IPS-18c (cell line): ENCODE measurements around the gene UBE2L5.

ENCODE experiments used
- H3K4me3 ChIP-seq: 2 replicates; pipeline ENCODE4 v1.7.0; 2013; ENCODE audit warnings: low read depth, mild to moderate bottlenecking, low read length, moderate library complexity; ENCODE audit not compliant: insufficient read depth
- H3K9me3 ChIP-seq: one replicate; pipeline ENCODE4 v1.6.1; 2013; ENCODE audit warnings: mild to moderate bottlenecking, low read length, moderate library complexity; ENCODE audit not compliant: control insufficient read depth, insufficient read depth

The UBE2L5 gene

DNA sequence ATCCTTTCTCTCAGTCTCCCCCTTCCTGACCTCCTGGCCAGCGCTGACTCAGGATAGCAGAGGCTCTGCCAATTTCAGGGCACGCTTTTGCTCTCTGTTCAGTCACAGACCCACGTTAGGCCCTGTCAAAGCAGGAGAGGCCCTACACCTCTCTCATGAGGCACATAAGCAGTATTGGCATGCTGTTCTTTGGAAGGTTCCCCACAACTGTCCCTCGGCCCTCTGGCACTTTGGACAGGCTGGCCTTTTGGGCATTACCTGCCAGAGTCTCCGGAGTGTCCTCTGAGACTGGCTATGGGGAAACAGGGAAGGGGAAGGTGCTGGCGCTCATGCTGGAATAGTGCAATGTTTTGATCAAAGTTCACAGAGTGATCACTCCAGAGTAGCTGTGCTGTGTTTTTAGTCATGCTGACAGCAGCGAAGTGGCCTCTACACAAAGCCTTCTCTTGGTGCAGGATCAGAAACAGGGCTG is 23.7 kb upstream of the UBE2L5 start:
- H3K4me3 ChIP-seq, result no peak overlapping the region
- H3K9me3 ChIP-seq, result no peaks in the 10 kb centered on the region

DNA sequence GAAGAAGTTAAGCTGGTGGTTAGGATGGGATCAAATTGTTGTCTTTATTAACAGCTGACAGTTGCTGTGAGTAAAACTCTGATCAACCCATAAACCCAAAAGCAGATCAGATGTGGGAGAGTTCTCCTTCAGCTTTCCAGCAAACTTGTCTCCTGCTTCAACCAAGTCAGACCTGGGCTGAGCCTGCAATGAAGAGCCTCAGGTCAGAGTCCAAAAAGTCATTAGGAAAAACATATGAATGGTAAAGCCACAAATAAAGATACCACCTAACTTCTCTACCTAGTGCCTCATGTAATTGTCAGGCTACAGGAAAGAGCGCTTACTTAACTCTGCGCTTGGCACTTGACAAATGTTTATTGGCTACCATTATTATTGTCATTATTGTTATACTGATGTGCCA is 21.9 kb upstream of the UBE2L5 start:
- no peaks in the 10 kb centered on the region for H3K9me3 ChIP-seq
- no peak overlapping the region for H3K4me3 ChIP-seq

DNA sequence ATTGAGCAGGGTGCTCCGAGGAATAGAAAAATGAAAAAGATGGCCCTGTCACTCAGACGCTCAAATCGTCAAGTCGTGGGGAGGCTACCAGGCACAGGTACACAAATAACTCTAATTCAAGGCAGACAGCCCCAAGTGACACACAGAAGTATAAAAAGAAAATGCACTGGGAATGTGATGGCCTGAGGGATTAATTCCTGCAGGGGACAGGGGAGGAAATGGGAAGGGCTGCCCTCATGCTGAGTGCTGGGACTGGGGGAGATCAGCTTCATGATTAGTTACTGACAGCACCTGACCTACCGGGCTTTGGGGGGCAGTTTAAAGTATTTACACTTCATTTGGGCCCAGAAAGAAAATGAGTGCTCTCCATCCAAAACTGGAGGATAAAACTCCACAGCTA is 20.9 kb upstream of the UBE2L5 start:
- H3K9me3 ChIP-seq, result no peaks in the 10 kb centered on the region

DNA sequence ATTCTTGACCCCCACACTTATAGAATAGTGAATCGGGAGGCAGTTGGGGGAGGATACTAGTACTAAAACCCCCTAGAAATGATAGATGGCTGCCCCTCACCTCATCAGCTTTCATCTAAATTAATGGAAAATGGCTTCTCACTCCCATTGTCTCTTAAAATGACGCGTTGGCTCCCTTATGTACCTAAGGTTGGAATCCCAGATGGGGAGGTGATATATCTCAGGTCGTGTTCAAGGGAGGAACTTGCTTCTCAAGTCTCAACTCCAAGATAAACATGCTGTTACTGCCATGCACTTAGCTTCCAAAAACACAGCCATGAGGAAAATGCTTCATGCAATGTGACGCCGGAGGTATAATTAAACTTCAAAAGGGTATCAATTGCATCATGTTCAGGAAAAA is 18.8 kb upstream of the UBE2L5 start:
- no peak overlapping the region for H3K4me3 ChIP-seq
- no peaks in the 10 kb centered on the region for H3K9me3 ChIP-seq

More for the DNA sequence above, 20.9 kb upstream of the UBE2L5 start:
- no peak overlapping the region for H3K4me3 ChIP-seq

DNA sequence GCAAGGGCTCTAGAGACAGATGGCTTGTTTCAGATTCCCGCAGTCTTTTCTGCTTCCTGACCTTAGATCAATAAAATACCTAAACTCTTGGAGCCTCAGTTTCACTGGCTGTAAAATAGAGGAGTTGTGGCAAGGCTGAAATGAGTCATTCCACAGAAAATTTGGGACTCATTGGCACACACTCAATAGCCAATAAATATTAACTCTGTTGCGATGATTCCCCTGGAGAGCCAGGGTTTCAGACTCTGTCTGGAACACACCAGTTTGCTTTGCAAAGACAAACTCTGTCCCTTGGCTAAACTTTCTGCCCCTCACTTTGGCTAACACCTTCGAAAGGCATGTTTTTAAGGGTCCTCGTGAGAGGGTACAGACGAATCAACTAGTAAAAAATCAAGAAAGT is 18.1 kb upstream of the UBE2L5 start:
- Histone ChIP-seq H3K4me3 (no peak overlapping the region), H3K9me3 (no peaks in the 10 kb centered on the region)

DNA sequence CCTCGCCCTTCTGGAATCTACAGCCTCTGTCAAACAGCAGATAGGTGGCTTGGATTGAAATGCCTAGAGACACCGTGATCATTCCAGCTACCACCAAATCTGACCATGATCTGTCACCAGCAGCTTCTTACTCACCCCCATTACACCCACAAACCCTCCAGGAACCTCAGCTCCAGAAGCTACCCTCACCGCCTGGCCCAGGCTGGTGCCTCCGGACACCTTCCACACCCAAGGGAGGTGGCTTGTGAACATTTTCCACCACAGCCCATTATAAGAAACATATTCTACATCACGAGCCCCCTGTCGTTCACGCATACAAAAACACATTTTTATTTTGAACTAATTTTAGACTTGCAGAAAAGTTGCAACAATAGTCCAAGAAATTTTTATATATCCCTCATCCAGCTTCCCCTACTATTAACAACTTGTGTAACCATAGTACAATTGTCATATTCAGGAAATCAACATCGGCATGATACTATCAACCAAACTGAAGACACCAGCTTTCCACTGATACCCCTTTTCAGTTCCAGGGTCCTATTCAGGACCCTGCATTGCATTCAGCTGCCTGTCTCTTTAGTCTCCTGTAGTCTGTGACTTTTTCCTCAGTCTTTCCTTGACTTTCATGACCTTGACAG is 15.4 kb upstream of the UBE2L5 start:
- H3K9me3 ChIP-seq, result no peaks in the 10 kb centered on the region

DNA sequence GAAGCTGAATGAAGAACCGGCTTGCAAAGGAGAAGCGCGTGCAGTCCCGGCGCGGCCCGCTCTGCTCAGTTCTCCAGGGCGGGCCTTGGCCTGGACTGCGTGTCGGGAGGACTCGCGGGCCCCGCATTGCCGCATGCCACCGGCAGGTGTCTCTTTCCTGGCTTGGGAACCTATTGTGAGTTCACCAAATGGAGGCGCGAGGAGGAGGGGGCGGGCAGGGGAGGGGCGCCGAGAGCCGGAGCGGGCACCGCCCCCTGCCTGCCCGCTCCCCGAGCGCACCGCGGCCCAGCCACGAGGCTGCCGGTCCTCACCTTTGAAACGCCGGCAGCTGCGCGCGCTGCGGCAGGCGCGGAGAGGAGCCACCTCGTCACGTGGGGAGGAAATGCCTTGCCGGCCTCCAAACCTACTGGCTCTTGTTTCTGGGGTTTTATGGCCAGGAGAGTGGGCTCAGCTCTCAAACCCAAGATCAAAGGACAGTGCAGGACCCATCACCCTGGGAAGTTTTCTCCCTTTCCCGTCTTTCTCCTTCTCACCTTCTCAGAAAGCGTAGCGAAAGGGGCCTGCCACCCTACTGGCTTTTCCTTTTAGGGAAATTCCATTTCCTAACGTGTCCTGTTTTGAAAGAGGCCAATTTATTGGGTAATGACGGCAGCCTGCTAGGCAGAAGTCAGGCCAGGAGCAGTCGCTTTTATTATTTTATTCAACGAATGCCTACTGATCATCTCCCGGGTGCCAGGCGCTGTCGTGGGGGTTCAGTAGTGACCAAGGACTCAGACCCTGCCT is 13.8 kb upstream of the UBE2L5 start:
- H3K9me3 ChIP-seq, result no peaks in the 10 kb centered on the region
- H3K4me3 ChIP-seq, result peak overlapping the region; percentile 25; the same call in 1 of the 2 replicates

More for the DNA sequence above, 15.4 kb upstream of the UBE2L5 start:
- no peak overlapping the region for H3K4me3 ChIP-seq

DNA sequence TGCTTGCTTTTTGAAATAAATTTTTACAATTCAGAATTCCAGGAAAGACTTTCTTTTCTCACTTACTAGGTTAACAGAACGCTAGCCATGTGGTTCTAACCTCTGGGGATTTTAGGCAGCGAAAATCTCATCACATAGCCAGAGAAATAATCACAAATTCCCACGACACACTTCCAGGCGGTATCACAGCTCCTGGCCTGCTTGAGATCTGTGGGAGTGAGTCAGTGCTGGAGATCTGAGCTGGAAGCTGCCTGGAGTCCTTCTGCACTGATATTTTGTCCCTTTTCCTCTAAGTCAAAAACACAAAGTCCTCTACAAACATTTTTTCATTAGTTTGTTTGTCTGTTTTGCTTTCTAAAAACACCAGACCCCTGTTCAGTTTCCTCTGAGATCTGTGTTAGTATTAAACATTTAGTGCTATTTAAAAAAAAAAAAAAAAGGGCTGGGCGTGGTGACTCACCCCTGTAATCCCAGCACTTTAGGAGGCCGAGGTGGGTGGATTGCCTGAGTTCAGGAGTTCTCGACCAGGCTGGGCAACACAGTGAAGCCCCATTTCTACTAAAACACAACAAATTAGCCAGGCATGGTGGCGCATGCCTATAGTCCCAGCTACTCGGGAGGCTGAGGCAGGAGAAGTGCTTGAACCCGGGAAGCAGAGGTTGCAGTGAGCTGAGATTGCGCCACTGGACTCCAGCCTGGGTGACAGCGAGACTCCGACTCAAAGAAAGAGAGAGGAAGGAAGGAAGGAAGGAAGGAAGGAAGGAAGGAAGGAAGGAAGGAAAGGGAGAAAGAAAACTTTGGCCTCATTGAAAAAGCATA is 12.2 kb upstream of the UBE2L5 start:
- H3K9me3 ChIP-seq, result no peaks in the 10 kb centered on the region
- no peak overlapping the region for H3K4me3 ChIP-seq

DNA sequence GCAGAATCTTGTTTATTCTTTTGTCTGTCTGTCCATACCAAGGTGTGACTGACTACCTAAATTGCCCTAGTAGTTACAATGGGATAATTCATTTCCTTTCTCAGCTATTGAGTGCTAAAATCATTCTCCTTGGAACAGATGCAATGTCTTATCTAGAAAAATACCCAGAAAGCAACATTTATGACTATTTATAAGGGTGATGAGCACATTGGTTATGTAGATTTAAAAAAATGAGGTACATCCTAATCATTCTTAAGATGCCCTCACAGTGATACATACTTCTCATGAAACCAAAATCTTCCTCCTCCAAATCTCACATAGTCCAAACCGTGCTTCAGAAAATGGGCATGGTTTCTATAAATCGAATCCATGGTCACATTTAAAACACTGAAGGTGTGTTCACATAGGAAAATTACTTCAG is 11.6 kb upstream of the UBE2L5 start:
- Histone ChIP-seq H3K4me3 (no peak overlapping the region), H3K9me3 (no peaks in the 10 kb centered on the region)

DNA sequence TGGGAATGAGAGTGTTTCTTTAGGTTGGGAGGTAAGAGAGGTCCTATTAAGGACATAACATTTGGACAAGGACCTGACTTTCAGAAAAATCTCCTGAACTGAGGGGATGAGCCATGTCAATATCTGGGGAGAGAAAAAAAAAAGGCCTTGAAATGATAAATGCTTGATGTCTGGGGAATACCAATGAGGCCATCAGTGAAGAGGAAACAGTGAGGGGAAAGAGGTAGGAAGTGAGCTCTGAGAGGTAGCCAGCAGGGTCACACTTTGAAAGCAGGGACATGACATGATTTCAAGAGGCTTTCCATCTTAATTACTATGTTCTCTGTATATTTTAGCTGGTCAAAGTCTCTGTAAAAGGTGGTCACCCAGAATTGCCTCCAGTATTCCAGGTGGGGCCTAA is 9.9 kb upstream of the UBE2L5 start:
- Histone ChIP-seq H3K9me3 (no peaks in the 10 kb centered on the region), H3K4me3 (no peak overlapping the region)

DNA sequence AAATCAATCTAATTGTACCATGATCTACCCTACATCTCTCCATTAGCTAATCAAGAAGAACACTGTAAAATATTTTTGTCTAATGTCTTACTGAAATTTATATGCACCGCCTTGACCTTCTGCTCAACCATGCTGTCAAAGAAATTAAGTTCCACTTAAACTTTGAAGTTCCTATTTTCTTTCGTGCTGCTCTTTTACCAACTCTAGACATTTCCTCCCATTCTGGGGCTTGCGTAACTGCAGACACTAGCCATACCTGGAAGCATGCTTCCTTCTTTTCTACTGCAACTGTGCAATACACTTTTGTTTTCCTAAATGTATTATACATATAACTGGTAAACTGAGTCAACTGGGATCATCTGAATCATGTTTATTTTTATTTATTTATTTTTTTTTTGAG is 8.5 kb upstream of the UBE2L5 start:
- H3K9me3 ChIP-seq, result no peaks in the 10 kb centered on the region
- H3K4me3 ChIP-seq, result no peak overlapping the region

DNA sequence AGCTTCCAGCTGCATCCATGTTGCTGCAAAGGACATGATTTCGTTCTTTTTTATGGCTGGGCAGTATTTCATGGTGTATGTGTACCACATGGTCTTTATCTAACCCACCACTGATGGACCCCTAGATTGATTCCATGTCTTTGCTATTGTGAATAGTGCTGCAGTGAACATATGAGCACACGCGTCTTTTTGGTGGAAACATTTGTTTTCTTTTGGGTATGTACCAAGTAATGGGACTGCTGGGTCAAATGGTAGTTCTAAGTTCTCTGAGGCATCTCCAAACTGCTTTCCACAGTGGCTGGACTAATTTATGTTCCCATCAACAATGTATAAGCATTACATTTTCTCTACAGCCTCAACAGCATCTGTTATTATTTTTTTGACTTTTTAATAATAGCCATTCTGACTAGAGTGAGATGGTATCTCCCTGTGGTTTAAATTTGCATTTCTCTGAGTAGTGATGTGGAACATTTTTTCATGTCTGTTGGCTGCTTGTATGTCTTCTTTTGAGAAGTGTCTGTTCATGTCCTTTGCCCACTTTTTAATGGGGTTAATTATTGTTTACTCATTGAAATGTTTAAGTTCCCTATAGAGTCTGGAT is 6.8 kb upstream of the UBE2L5 start:
- no peak overlapping the region for H3K4me3 ChIP-seq
- H3K9me3 ChIP-seq, result no peaks in the 10 kb centered on the region

DNA sequence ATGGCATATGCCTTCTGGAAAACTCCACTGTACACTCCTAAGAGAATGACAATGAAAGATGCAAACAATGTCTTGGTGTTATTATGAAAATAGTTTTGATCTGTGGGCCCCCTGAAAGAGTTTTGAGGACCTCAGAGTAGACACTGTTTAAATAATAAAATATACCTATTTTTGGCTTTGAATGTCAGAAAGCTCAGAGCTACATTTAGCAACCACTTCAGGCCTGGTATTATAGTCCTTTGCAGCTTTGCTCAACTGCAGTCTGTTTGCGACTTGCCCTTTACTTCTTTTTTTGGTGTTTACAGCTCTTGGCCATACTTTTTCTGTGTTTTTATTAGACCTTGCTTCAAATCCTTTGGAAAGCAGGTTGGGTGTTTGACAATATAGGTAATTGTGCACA is 5.8 kb upstream of the UBE2L5 start:
- Histone ChIP-seq H3K4me3 (no peak overlapping the region), H3K9me3 (no peaks in the 10 kb centered on the region)

DNA sequence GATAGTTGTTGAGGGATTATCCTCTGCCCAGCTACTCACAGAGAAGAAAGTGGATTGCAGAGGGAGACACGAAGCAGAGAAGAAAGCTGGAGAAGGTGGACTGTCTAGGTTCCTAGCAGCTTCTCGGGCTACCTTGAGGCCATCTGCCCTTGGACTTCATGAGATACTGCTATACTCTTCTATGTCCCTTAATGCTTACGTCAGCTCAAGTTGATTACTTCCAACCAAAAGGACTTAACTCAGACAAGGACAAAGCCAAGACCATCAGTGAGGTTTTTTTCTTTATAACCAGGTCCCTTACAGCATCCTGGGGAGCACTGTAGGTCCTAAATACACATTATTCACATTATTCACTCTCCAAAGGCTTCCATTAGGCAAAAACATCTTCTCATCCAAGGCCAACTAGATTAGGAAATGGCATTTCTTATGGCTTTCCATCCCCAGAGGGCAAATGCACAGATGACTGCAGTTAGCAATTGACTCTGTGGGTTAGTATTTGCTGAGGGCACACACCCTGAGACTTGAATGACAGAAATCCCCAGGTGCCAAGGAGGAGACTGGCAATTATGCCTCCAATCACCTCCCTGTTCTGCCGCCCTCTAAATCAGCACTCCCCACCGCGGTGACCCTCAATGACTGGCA is 4.1 kb upstream of the UBE2L5 start:
- H3K4me3 ChIP-seq, result no peak overlapping the region
- no peaks in the 10 kb centered on the region for H3K9me3 ChIP-seq

DNA sequence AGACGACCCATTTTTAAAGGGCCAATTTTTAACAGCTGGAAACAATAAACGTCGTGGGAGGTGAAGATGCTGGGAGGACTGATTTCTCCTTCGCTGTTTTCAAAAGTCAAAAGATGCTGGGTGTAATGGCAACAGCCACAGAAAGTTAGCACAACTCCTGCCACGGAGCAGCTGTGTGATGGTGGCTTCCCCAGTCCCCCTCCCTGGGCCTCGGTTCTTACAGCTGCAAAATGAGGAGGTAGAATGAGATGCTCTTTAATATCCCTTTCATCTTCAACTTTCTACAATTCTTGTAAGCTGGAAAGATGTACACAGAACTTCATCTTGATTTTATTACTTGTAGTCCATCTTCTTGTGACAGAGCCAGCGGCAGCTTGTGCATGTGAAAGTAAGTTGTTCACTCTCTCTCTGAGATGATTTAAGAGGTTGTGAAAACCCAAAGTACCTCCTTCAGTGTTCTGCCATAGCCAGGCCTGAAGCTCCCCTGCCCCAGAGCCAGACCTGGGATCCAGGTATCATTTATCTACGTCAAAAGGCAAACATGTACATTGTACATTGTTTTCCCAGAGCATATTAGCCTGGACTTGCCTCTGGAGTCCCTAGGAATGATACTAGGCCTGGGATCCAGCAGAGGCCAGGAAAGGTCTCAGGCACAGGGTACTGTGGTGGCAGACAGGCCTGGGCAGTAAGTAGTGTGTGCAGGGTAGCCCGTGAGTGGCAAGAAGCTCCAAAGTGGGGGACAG is 3.4 kb upstream of the UBE2L5 start:
- Histone ChIP-seq H3K9me3 (no peaks in the 10 kb centered on the region), H3K4me3 (no peak overlapping the region)
